GM19043 (cell line): Measurements from ENCODE around the gene ABCC3.

Source experiments
- ATAC-seq: cut with Tn5 transposase; IDR thresholded peaks from one replicate; pipeline ENCODE4 v1.9.1; 2021; ENCODE audit warnings: low read depth; ENCODE audit not compliant: unreplicated experiment

Gene ABCC3, protein sequence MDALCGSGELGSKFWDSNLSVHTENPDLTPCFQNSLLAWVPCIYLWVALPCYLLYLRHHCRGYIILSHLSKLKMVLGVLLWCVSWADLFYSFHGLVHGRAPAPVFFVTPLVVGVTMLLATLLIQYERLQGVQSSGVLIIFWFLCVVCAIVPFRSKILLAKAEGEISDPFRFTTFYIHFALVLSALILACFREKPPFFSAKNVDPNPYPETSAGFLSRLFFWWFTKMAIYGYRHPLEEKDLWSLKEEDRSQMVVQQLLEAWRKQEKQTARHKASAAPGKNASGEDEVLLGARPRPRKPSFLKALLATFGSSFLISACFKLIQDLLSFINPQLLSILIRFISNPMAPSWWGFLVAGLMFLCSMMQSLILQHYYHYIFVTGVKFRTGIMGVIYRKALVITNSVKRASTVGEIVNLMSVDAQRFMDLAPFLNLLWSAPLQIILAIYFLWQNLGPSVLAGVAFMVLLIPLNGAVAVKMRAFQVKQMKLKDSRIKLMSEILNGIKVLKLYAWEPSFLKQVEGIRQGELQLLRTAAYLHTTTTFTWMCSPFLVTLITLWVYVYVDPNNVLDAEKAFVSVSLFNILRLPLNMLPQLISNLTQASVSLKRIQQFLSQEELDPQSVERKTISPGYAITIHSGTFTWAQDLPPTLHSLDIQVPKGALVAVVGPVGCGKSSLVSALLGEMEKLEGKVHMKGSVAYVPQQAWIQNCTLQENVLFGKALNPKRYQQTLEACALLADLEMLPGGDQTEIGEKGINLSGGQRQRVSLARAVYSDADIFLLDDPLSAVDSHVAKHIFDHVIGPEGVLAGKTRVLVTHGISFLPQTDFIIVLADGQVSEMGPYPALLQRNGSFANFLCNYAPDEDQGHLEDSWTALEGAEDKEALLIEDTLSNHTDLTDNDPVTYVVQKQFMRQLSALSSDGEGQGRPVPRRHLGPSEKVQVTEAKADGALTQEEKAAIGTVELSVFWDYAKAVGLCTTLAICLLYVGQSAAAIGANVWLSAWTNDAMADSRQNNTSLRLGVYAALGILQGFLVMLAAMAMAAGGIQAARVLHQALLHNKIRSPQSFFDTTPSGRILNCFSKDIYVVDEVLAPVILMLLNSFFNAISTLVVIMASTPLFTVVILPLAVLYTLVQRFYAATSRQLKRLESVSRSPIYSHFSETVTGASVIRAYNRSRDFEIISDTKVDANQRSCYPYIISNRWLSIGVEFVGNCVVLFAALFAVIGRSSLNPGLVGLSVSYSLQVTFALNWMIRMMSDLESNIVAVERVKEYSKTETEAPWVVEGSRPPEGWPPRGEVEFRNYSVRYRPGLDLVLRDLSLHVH (N-terminal part only)

DNA sequence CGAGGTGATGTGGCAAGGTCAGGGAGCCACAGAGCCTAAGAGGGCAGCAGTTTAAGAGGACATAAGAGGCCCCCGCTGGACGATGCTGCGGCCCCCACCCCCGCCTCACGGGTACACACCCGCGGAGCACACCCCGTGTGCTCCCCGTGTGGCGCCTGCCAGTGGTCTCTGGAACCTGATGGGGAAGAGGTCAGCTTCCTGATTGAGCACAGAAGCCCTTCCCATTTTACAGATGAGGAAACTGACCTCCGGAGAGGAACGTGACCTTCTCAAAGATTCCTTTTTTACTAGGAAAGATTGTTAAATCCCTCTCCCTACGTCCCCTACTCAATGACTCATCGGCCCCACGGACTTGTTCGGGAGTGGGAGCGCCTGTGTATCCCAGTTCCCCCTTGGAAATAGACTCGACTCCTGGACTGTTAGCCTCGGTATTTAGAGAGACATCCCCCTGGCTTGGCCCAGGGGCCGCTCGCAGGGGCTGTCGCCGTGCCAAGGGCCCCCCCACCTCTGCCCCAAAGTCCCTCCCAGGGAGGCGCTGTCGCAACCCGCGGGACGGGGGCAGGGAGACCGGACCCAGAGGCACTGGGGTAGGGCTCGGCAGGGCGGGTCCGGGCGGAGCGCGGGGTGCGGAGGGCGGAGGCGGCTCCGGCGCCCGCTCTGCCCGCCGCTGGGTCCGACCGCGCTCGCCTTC, at the start of gene ABCC3:
Gene ABCC3, plus strand, starts transcription at position 658 of the 691 bp plus-strand sequence. CDS start 56 bp downstream, outside the sequence.
- ATAC-seq, result no peak

DNA sequence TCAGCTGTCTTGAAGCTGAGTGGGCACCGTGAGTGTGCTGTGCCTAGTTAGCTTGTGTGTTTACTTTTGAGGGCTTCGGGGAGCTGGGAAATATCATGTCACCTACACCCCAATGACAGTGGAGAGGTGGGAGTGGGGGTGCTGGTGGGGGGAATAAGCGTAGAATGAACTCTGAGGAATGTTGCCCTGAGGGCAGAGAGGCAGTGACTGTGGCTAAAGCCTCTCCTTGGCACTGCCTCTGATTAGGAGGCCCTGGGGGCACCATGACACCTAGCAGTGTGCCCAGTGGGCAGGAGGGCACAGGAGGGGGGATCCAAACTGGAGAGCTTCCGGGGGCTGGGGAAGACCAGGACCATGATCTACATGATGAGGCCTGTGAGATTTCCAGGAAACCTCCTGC, 49.3 kb upstream of the ABCC3 start:
- no peak for ATAC-seq

DNA sequence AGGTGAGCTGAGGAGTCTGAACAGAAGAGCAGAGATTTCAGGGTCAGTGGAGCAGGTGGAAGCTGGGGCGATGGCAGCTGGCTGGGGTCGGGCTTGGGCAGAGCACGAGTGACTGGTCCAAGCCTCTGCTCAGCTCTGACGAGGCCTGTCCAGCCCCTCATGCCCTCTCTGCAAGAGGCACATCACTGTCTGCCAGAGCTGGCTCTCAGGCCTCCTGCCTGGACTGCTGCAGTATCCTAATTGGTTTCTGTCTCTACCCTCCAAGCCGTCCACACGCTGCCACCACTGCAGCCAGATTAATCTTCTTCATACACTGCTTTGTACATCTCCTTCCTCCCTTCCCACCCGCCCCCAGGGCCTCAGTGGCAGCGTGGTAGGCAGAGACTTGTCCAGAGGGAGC, 48.8 kb upstream of the ABCC3 start:
- ATAC-seq, result no peak

DNA sequence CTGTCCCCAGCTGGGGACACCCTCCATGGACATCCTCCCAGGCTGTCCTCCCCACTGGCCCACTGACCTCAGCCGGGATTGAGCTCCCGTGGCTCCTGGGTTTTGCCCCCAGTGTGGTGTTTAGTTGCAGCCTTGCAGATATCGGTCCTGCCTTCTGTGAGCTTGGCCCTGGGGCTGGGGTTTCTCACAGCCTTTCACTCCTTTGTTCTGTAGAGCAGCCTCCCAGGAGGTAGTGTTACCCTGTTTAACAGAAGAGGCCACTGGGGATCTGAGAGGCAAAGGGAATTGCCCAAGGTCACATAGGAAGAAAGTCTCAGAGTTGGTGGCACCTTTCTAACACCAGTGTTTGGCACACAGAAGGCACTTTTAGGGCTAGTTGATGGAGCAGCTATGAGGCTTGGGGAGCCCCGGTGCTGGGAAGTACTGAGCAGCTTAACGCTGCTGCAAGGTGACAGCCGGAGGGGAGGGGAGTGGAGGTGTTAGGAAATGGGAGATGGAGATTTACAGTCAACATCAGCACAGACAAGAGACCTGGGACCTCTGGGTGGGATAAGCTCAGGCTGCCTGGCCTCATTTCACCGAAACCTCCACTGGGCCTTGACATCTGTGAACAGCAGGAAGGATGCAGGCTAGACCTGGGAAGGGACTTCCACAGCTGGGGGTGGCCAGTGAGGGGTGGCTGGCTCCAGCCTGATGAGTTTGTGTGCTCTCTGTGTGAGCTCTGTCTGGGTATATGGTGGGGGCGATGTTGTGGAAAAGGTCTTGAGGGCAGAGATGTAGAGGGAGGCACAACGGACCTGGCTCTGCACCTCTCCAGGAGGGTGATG, 48.0 kb upstream of the ABCC3 start:
- no peak for ATAC-seq

DNA sequence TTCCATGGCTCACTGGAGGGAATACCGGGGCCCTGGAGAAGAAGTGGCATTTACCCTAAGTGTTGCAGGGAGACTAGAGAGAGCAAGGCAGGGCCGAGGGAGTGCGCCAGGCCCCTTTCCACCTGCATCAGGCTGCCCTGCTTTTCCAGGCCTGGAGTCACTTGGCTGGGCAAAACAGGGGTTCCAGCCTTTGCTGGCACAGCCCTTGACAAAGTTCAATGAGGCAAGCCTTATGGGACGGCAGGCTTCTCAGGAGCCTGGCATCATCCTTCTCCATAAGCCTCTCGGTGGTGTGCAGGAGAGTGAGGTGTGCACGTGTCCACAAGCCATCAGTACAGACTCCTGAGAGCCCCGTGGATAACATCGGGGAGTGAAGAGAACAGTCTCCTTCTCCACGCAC, 47.1 kb upstream of the ABCC3 start:
- ATAC-seq, result no peak

DNA sequence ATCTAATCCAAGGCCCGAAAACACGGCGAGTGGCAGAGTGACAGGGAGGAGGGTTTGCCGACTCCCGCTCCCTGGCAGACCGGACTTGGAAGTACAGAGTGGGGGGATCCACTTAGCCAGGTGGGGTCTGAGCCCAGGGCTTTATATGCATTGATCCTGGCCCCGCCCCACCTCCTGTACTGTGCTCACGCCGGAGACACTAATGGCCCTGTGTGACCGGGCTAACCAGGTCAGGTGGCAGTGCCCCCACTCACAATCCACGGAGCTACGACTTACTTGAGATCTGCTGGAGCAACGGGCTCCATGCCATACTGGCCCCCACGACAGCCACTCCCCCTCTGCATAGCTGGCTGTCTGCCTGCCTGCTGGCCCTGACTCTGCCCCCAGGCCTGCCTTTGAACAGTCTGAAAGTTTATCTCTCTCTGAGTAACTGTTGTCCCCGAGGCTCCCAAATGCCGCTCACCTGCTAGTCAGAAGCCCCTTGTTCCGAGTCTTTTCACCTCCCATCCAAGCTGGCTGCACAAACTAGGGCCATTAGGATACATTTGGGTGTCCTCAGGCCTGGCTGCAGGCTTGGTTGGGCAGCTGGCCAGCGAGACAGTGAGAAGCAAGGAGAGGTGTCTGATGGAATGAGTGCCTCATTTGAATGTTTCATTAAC, 46.2 kb upstream of the ABCC3 start:
- no peak for ATAC-seq

DNA sequence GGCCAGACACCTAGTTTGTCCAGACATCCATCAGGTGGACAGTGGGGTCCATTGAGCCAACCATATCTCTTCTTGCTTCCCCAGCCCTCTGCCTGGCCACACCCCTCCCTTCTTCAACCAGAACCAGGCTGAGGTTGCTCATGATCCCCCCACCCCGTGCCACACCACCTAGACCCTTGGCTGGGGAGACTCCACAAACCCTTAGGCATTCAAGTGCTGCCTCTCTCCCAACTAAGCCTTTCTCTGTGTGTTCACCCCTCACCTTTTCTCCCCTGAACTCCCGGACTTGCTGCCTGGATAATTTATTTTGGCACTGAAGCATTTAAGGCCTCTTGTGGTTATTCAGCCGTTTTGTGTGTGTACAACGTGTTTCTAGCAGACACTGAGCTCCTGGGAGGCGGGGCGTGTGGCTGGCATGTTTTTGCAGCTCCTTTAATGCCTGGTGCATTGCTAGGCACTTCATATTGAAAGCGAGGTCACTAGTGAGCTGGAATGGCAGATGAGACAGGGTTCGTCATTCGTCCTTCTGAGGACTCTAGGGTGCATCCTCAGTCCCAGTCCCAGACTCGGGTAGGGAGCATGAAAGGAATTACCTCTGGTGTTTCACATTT, 45.5 kb upstream of the ABCC3 start:
- no peak for ATAC-seq

DNA sequence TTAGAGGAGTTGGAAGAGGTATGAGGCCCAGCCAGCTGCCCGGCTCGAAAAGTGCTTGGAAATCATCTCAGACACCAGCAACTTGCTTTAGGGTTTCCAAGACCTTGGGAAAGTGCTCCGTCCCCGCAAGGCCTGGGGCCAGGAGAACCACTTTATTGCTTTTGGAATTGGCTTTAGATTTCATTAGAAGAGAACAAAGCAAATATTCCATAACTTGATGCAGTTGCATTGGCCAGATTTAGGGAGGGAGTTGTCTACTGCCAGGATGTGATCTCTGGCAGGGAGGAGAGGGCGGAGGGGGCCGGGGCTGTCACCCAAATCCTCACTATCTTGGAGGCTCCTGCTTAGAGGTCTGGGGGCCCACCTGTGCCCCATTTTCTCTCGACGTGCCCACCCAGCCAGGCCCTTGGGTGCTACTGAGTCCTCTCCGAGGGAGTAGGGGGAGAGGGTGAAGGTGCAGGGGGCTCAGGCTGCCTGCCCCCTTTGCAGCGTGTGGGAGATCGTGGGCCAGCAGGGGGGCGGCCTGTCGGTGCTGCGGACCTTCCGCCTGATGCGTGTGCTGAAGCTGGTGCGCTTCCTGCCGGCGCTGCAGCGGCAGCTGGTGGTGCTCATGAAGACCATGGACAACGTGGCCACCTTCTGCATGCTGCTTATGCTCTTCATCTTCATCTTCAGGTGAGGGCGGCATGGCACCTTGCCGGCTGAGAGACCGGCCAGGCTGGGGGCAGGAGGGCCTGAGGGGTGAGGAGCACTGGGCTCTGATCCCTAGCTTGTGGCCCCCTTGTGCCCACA, 43.5 kb upstream of the ABCC3 start:
- ATAC-seq, result no peak

DNA sequence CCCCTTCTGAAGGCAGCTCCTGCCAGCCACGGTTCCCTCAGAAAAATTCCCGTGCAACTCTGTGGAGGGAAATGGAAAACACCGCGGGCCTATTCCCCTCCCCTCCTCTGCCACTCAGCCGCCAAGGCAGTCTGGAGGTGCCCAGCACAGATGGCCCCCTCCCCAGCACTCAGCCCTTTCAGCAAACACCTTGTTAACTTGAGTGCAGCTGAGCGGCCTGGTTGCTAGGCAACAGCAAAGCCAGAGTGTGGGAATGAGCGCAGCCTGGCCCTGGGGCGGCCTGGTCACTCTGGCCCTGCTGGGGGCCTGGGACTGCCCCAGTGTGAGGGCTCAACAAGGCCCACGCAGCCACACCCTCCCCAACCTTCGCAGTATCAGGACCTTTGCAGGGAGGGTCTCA, 41.4 kb upstream of the ABCC3 start:
- ATAC-seq, result no peak

DNA sequence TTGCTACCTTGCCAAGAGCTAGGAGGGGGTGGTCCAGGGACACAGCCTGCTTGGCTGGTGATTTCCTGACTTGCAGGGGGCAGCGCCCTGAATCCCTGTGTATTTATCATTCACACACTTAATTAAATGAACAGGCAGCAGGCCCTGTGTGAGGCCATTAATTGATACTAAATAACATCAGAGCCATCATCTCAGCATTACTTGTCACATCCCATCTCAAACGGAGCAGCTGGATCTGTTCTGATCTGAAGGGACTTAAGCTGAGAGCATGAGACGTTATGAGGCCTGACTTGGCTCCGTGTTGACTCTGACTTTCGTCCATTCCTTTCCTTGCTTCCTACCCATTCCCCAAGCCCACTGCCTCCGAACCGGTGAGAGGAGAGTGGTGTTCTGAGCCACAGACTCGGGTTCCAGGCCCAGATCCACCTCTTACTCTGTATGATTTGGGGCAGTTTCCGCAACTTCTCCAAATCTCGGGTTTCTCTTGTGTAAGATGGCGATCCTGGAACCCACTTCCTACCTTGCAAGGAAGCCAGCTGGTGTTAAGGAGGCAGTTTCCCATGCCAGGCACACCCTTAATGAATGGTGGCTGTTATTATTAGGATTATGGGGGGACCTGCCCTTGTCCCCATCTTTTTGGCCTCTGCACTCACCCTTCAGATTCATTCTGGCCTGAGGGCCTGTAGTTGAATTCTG, 40.4 kb upstream of the ABCC3 start:
- no peak for ATAC-seq

DNA sequence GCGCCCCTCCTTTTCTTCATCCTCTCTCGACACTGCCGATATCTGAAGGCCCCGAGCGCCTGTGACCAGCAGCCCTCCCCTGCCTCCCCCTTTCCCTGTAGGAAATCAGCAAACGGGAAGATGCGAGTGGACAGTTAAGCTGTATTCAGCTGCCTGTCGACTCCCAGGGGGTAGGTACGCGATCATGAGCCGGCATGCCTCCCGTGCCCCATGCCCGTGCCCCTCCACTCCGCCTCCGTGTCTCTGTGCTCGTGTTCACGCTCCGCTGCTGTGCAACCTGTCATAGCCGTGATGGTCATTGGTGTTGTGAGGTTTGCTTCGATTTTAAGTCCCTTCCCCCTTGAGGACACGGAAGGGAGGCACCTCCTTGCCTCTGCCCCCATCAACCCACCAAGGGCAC, 39.8 kb upstream of the ABCC3 start:
- no peak for ATAC-seq

DNA sequence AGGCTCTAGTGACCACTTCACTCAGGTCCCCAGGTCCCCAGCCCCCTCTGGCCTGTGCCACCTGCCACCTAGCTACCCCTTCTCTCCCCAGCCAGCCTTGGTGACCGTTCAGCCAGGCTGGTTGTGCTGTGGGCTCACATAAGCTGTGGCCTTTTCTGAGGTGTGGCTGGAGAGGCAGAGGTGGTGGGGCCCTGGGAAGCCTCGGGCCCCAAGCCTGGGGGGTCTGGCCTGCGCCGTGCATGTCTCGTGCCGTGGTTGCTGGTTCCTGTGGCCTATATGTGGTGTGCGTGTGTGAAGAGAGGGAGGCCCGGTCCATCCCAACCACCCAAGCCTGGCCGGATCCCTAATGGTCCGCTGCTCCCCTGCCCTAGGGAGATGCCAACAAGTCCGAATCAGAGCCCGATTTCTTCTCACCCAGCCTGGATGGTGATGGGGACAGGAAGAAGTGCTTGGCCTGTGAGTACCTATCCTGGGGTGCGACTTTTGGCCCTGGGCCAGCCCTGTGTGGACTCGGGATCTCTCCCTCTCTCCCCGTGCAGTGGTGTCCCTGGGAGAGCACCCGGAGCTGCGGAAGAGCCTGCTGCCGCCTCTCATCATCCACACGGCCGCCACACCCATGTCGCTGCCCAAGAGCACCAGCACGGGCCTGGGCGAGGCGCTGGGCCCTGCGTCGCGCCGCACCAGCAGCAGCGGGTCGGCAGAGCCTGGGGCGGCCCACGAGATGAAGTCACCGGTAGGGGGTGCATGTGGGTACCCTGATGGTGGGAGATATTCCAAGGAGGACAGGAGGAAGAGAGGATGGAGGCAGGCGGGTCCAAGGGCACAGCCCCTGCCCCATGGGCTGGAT, 38.3 kb upstream of the ABCC3 start:
- ATAC-seq, result no peak

DNA sequence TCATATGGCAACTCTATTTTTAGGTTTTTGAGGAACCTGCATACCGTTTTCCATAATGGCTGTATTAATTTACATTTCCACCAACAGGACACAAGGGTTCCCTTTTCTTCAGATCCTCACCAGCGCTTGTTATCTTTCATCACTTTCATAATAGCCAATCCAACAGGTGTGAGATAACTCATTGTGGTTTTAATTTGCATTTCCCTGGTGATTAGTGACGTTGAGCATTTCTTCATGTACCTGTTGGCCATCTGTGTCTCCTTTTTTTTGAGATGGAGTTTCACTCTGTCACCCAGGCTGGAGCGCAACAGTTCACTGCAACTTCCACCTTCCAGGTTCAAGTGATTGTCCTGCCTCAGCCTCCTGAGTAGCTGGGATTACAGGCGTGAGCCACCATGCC, 36.2 kb upstream of the ABCC3 start:
- no peak for ATAC-seq

DNA sequence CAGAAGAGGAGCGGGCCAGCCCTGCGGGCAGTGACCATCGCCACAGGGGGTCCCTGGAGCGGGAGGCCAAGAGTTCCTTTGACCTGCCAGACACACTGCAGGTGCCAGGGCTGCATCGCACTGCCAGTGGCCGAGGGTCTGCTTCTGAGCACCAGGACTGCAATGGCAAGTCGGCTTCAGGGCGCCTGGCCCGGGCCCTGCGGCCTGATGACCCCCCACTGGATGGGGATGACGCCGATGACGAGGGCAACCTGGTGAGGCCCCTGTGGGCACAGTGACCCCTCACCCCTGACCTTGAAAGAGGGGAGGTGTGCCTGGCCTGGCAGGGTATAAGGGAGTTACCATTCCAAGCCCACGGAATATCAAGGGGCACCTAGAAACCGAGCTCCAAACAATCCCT, 35.1 kb upstream of the ABCC3 start:
- ATAC-seq, result no peak

DNA sequence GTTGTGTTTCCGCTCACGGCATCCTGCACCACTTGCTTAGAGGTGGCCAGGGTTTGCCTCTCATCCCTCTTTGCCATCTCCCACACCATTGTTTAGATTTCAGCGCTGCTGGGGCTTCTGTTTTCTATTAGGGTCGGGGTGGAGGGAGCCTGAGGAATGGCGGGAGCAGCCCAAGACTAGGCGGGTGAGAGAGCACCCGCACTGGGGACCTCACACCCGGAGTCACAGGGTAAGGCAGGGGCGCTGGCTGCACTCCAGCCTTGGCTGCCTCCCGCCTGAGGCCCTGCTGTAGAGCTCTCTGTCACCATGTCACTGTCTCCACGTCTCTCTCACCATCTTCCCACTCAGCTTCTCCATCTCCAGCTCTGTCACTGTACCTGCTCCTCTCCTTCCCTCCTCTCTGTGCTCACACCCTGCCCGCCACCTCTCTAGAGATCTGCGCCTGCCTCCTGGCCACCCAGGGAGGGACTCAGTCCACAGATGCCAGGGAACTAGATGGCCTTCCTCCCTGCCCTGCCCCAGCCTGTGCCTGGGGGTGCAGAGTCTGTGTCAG, 32.8 kb upstream of the ABCC3 start:
- no peak for ATAC-seq

DNA sequence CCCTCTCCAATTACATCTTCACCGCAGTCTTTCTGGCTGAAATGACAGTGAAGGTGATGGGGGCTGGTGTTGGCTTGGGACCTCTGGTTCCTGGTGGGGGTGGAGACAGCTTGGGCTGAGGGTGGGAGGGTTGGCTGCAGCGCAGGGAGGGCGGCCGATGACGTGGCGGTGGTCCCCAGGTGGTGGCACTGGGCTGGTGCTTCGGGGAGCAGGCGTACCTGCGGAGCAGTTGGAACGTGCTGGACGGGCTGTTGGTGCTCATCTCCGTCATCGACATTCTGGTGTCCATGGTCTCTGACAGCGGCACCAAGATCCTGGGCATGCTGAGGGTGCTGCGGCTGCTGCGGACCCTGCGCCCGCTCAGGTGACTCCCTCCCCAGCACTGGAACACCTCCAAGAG, 31.8 kb upstream of the ABCC3 start:
- ATAC-seq, result no peak
